NCI-H1436 (cell line): ENCODE results near the gene IGSF21.
A peak's percentile ranks its signal among the peaks of the same experiment; 100 is the strongest.
"Not testable (repeated sequence)": the region's sequence is repeated elsewhere in the genome, so short reads cannot be mapped to it uniquely, and the experiment has no call there.

Source experiments
- DNase-seq: peaks from one replicate; lab custom pipeline; 2025; lab: John Stamatoyannopoulos, UW

IGSF21 gene

GRCh38 chr1:18357622-18358230 lies 250.1 kb downstream of the IGSF21 start:
- DNase-seq, result no peak

- no peak for DNase-seq
Measured at GRCh38 chr1:18358600-18358999, 251.0 kb downstream of the IGSF21 start.

- DNase-seq, result no peak
Measured at GRCh38 chr1:18360251-18360650, 252.7 kb downstream of the IGSF21 start.

- no peak for DNase-seq
Measured at GRCh38 chr1:18362150-18362549, 254.6 kb downstream of the IGSF21 start.

- DNase-seq, result no peak
Measured at GRCh38 chr1:18363436-18363835, 255.8 kb downstream of the IGSF21 start.

GRCh38 chr1:18365099-18365705 lies 257.6 kb downstream of the IGSF21 start:
- no peak for DNase-seq

GRCh38 chr1:18372505-18372904 lies 264.9 kb downstream of the IGSF21 start:
- DNase-seq, result not testable (repeated sequence)

GRCh38 chr1:18373151-18373550 lies 265.6 kb downstream of the IGSF21 start:
- DNase-seq, result no peak

GRCh38 chr1:18373882-18374493 lies 266.4 kb downstream of the IGSF21 start:
- DNase-seq, result peak; percentile 0

GRCh38 chr1:18376661-18377060 lies 269.1 kb downstream of the IGSF21 start:
- DNase-seq, result no peak

- DNase-seq, result no peak
Measured at GRCh38 chr1:18380288-18380687, 272.7 kb downstream of the IGSF21 start.

GRCh38 chr1:18384059-18384458 lies 276.5 kb downstream of the IGSF21 start:
- no peak for DNase-seq

- DNase-seq, result no peak
Measured at GRCh38 chr1:18384471-18384870, 276.9 kb downstream of the IGSF21 start.

GRCh38 chr1:18385239-18385790 lies 277.7 kb downstream of the IGSF21 start:
- no peak for DNase-seq

- DNase-seq, result no peak
Measured at GRCh38 chr1:18386591-18386990, 279.0 kb downstream of the IGSF21 start.

- DNase-seq, result no peak
Measured at GRCh38 chr1:18387307-18387706, 279.7 kb downstream of the IGSF21 start.

GRCh38 chr1:18390953-18391352 lies 283.4 kb downstream of the IGSF21 start:
- no peak for DNase-seq

- DNase-seq, result no peak
Measured at GRCh38 chr1:18394563-18395156, 287.1 kb downstream of the IGSF21 start.

GRCh38 chr1:18396247-18396980 lies 288.8 kb downstream of the IGSF21 start:
- no peak for DNase-seq

GRCh38 chr1:18397641-18398040 lies 290.0 kb downstream of the IGSF21 start:
- DNase-seq, result no peak

GRCh38 chr1:18398791-18399530 lies 291.4 kb downstream of the IGSF21 start:
- DNase-seq, result no peak
